ENCODE data around the gene FGF10. TPM values are rescaled to one million over a fixed set of nuclear protein-coding genes. Genes with fewer than 3 reads are reported as not detected.

FGF10 gene
- total RNA-seq (0.99 TPM), polyA plus RNA-seq (0.59 TPM)
- long read RNA-seq, donor 1: 0 reads
- long read RNA-seq, donor 2: 0 reads
- long read RNA-seq, donor 3: 0 reads
- long read RNA-seq, donor 4: 0 reads
- long read RNA-seq, donor 5: 0 reads
- long read RNA-seq, donor 6, partial matches to known transcripts: 0 of 2 reads
- long read RNA-seq, donor 6, other reads (novel, unspliced or antisense): 0 of 2 reads
- long read RNA-seq, donor 7: 0 reads
- long read RNA-seq, donor 8: 0 reads
- long read RNA-seq, donor 9: 0 reads
- long read RNA-seq, donor 10, partial matches to known transcripts: 0 of 1 reads
- long read RNA-seq, donor 10, other reads (novel, unspliced or antisense): 0 of 1 reads

GRCh38 chr5:44389090-44389822, at the start of gene FGF10:
FGF10 (minus strand) TSS chr5:44389420; CDS start chr5:44388682, 738 bp downstream.
- peaks cover 6 to 40% of the 10 kb centered on the region in 2 donors for H3K27me3 ChIP-seq (ENCODE audit: control insufficient read depth in 2 of 2, insufficient read depth in 1 of 2, low read length in 1 of 2)
- DNase-seq (ENCODE audit: low read depth in 6 of 9, low spot score in 9 of 9): no peak
- H3K27ac ChIP-seq (ENCODE audit: low read depth in 1 of 2, low read length in 1 of 2): peak within 1 kb of the TSS in 1 of 2 donors; percentile 11

GRCh38 chr5:44426944-44427343, 37.7 kb upstream of the FGF10 start:
- no peaks in the 10 kb centered on the region for H3K36me3 ChIP-seq (ENCODE audit: control insufficient read depth in 2 of 2, insufficient read depth in 2 of 2, low read length in 1 of 2)
- 97% methylated on average over 1 of the region's 1 CpG for WGBS
- DNase-seq (ENCODE audit: low read depth in 6 of 9, low spot score in 9 of 9): no peak
- no peaks in the 10 kb centered on the region for H3K4me1 ChIP-seq (ENCODE audit: control insufficient read depth in 2 of 2, insufficient read depth in 2 of 2, low read length in 2 of 2)
- no peak overlapping the region for H3K27ac ChIP-seq (ENCODE audit: low read depth in 1 of 2, low read length in 1 of 2)
- H3K9me3 ChIP-seq (ENCODE audit: control insufficient read depth in 2 of 2, insufficient read depth in 1 of 2, low read length in 1 of 2): no peaks in the 10 kb centered on the region
- no peak overlapping the region for H3K4me3 ChIP-seq (ENCODE audit: low read length in 2 of 2)
- no peaks in the 10 kb centered on the region for H3K27me3 ChIP-seq (ENCODE audit: control insufficient read depth in 2 of 2, insufficient read depth in 1 of 2, low read length in 1 of 2)

More at GRCh38 chr5:44389090-44389822, at the start of gene FGF10:
- Histone ChIP-seq H3K4me1 (ENCODE audit: control insufficient read depth in 2 of 2, insufficient read depth in 2 of 2, low read length in 2 of 2) (no peaks in the 10 kb centered on the region), H3K36me3 (ENCODE audit: control insufficient read depth in 2 of 2, insufficient read depth in 2 of 2, low read length in 1 of 2) (no peaks in the 10 kb centered on the region), H3K9me3 (ENCODE audit: control insufficient read depth in 2 of 2, insufficient read depth in 1 of 2, low read length in 1 of 2) (no peaks in the 10 kb centered on the region), H3K4me3 (ENCODE audit: low read length in 2 of 2) (peak within 1 kb of the TSS in 1 of 2 donors; percentile 5)
- 2% methylated on average over 35 of the region's 35 CpGs for WGBS

GRCh38 chr5:44412286-44412685, 23.1 kb upstream of the FGF10 start:
- no peak overlapping the region for H3K4me3 ChIP-seq (ENCODE audit: low read length in 2 of 2)
- WGBS: 91% methylated on average over 3 of the region's 3 CpGs
- H3K4me1 ChIP-seq (ENCODE audit: control insufficient read depth in 2 of 2, insufficient read depth in 2 of 2, low read length in 2 of 2): no peaks in the 10 kb centered on the region
- no peak for DNase-seq (ENCODE audit: low read depth in 6 of 9, low spot score in 9 of 9)
- H3K36me3 ChIP-seq (ENCODE audit: control insufficient read depth in 2 of 2, insufficient read depth in 2 of 2, low read length in 1 of 2): no peaks in the 10 kb centered on the region
- no peak overlapping the region for H3K27ac ChIP-seq (ENCODE audit: low read depth in 1 of 2, low read length in 1 of 2)
- no peaks in the 10 kb centered on the region for H3K27me3 ChIP-seq (ENCODE audit: control insufficient read depth in 2 of 2, insufficient read depth in 1 of 2, low read length in 1 of 2)
- H3K9me3 ChIP-seq (ENCODE audit: control insufficient read depth in 2 of 2, insufficient read depth in 1 of 2, low read length in 1 of 2): no peaks in the 10 kb centered on the region

GRCh38 chr5:44402084-44402483, 12.9 kb upstream of the FGF10 start:
- no peak for DNase-seq (ENCODE audit: low read depth in 6 of 9, low spot score in 9 of 9)
- no peaks in the 10 kb centered on the region for H3K27me3 ChIP-seq (ENCODE audit: control insufficient read depth in 2 of 2, insufficient read depth in 1 of 2, low read length in 1 of 2)
- WGBS: 84% methylated on average over 2 of the region's 2 CpGs

GRCh38 chr5:44401611-44402010, 12.4 kb upstream of the FGF10 start:
- H3K36me3 ChIP-seq (ENCODE audit: control insufficient read depth in 2 of 2, insufficient read depth in 2 of 2, low read length in 1 of 2): no peaks in the 10 kb centered on the region
- H3K4me1 ChIP-seq (ENCODE audit: control insufficient read depth in 2 of 2, insufficient read depth in 2 of 2, low read length in 2 of 2): no peaks in the 10 kb centered on the region
- no peak for DNase-seq (ENCODE audit: low read depth in 6 of 9, low spot score in 9 of 9)
- WGBS: 91% methylated on average over 4 of the region's 4 CpGs
- H3K27ac ChIP-seq (ENCODE audit: low read depth in 1 of 2, low read length in 1 of 2): no peak overlapping the region
- no peak overlapping the region for H3K4me3 ChIP-seq (ENCODE audit: low read length in 2 of 2)
- no peaks in the 10 kb centered on the region for H3K9me3 ChIP-seq (ENCODE audit: control insufficient read depth in 2 of 2, insufficient read depth in 1 of 2, low read length in 1 of 2)
- no peaks in the 10 kb centered on the region for H3K27me3 ChIP-seq (ENCODE audit: control insufficient read depth in 2 of 2, insufficient read depth in 1 of 2, low read length in 1 of 2)

More at GRCh38 chr5:44402084-44402483, 12.9 kb upstream of the FGF10 start:
- H3K27ac ChIP-seq (ENCODE audit: low read depth in 1 of 2, low read length in 1 of 2): no peak overlapping the region
- H3K36me3 ChIP-seq (ENCODE audit: control insufficient read depth in 2 of 2, insufficient read depth in 2 of 2, low read length in 1 of 2): no peaks in the 10 kb centered on the region
- H3K4me1 ChIP-seq (ENCODE audit: control insufficient read depth in 2 of 2, insufficient read depth in 2 of 2, low read length in 2 of 2): no peaks in the 10 kb centered on the region
- H3K9me3 ChIP-seq (ENCODE audit: control insufficient read depth in 2 of 2, insufficient read depth in 1 of 2, low read length in 1 of 2): no peaks in the 10 kb centered on the region
- no peak overlapping the region for H3K4me3 ChIP-seq (ENCODE audit: low read length in 2 of 2)

GRCh38 chr5:44398382-44398781, 9.2 kb upstream of the FGF10 start:
- Histone ChIP-seq H3K9me3 (ENCODE audit: control insufficient read depth in 2 of 2, insufficient read depth in 1 of 2, low read length in 1 of 2) (no peaks in the 10 kb centered on the region), H3K4me3 (ENCODE audit: low read length in 2 of 2) (no peak overlapping the region), H3K27ac (ENCODE audit: low read depth in 1 of 2, low read length in 1 of 2) (no peak overlapping the region), H3K36me3 (ENCODE audit: control insufficient read depth in 2 of 2, insufficient read depth in 2 of 2, low read length in 1 of 2) (no peaks in the 10 kb centered on the region), H3K27me3 (ENCODE audit: control insufficient read depth in 2 of 2, insufficient read depth in 1 of 2, low read length in 1 of 2) (no peaks in the 10 kb centered on the region), H3K4me1 (ENCODE audit: control insufficient read depth in 2 of 2, insufficient read depth in 2 of 2, low read length in 2 of 2) (no peaks in the 10 kb centered on the region)
- DNase-seq (ENCODE audit: low read depth in 6 of 9, low spot score in 9 of 9): no peak

- Histone ChIP-seq H3K9me3 (ENCODE audit: control insufficient read depth in 2 of 2, insufficient read depth in 1 of 2, low read length in 1 of 2) (no peaks in the 10 kb centered on the region), H3K27me3 (ENCODE audit: control insufficient read depth in 2 of 2, insufficient read depth in 1 of 2, low read length in 1 of 2) (peaks cover 0 to 3% of the 10 kb centered on the region in 2 donors), H3K4me3 (ENCODE audit: low read length in 2 of 2) (no peak overlapping the region), H3K36me3 (ENCODE audit: control insufficient read depth in 2 of 2, insufficient read depth in 2 of 2, low read length in 1 of 2) (no peaks in the 10 kb centered on the region), H3K27ac (ENCODE audit: low read depth in 1 of 2, low read length in 1 of 2) (no peak overlapping the region), H3K4me1 (ENCODE audit: control insufficient read depth in 2 of 2, insufficient read depth in 2 of 2, low read length in 2 of 2) (no peaks in the 10 kb centered on the region)
- 90% methylated on average over 3 of the region's 3 CpGs for WGBS
- no peak for DNase-seq (ENCODE audit: low read depth in 6 of 9, low spot score in 9 of 9)
Measured at GRCh38 chr5:44396312-44396711, 7.1 kb upstream of the FGF10 start.

- Histone ChIP-seq H3K4me1 (ENCODE audit: control insufficient read depth in 2 of 2, insufficient read depth in 2 of 2, low read length in 2 of 2) (no peaks in the 10 kb centered on the region), H3K27me3 (ENCODE audit: control insufficient read depth in 2 of 2, insufficient read depth in 1 of 2, low read length in 1 of 2) (peaks cover 6 to 40% of the 10 kb centered on the region in 2 donors), H3K9me3 (ENCODE audit: control insufficient read depth in 2 of 2, insufficient read depth in 1 of 2, low read length in 1 of 2) (no peaks in the 10 kb centered on the region), H3K36me3 (ENCODE audit: control insufficient read depth in 2 of 2, insufficient read depth in 2 of 2, low read length in 1 of 2) (no peaks in the 10 kb centered on the region), H3K27ac (ENCODE audit: low read depth in 1 of 2, low read length in 1 of 2) (no peak overlapping the region), H3K4me3 (ENCODE audit: low read length in 2 of 2) (no peak overlapping the region)
- 18% methylated on average over 2 of the region's 2 CpGs for WGBS
- DNase-seq (ENCODE audit: low read depth in 6 of 9, low spot score in 9 of 9): no peak
Measured at GRCh38 chr5:44390351-44390750, 1.1 kb upstream of the FGF10 start.

- no peak overlapping the region for H3K27ac ChIP-seq (ENCODE audit: low read depth in 1 of 2, low read length in 1 of 2)
- 5% methylated on average over 5 of the region's 5 CpGs for WGBS
- no peaks in the 10 kb centered on the region for H3K36me3 ChIP-seq (ENCODE audit: control insufficient read depth in 2 of 2, insufficient read depth in 2 of 2, low read length in 1 of 2)
- H3K4me3 ChIP-seq (ENCODE audit: low read length in 2 of 2): no peak overlapping the region
- no peaks in the 10 kb centered on the region for H3K4me1 ChIP-seq (ENCODE audit: control insufficient read depth in 2 of 2, insufficient read depth in 2 of 2, low read length in 2 of 2)
- DNase-seq (ENCODE audit: low read depth in 6 of 9, low spot score in 9 of 9): no peak
- H3K27me3 ChIP-seq (ENCODE audit: control insufficient read depth in 2 of 2, insufficient read depth in 1 of 2, low read length in 1 of 2): peaks cover 6 to 40% of the 10 kb centered on the region in 2 donors
- H3K9me3 ChIP-seq (ENCODE audit: control insufficient read depth in 2 of 2, insufficient read depth in 1 of 2, low read length in 1 of 2): no peaks in the 10 kb centered on the region
Measured at GRCh38 chr5:44389823-44390143, 563 bp upstream of the FGF10 start.
